ENCODE data around the gene DHX9. TPM values are rescaled to one million over a fixed set of nuclear protein-coding genes. Genes with fewer than 3 reads are reported as not detected.

The DHX9 gene
- total RNA-seq, 1 donor from 2014 or later, result 61.9 TPM

- Histone ChIP-seq H3K4me3 (no peak overlapping the region), H3K9me3 (replicated peaks) (no peaks in the 10 kb centered on the region), H3K27me3 (ENCODE audit: low read depth) (no peaks in the 10 kb centered on the region), H3K27ac (replicated peaks) (no peak overlapping the region), H3K36me3 (peaks cover 33% of the 10 kb centered on the region), H3K4me1 (peaks cover 64% of the 10 kb centered on the region)
- intact Hi-C loops (cut with micrococcal nuclease), result no loop called here
- no peak for DNase-seq
- TF ChIP-seq, protein P1, sequence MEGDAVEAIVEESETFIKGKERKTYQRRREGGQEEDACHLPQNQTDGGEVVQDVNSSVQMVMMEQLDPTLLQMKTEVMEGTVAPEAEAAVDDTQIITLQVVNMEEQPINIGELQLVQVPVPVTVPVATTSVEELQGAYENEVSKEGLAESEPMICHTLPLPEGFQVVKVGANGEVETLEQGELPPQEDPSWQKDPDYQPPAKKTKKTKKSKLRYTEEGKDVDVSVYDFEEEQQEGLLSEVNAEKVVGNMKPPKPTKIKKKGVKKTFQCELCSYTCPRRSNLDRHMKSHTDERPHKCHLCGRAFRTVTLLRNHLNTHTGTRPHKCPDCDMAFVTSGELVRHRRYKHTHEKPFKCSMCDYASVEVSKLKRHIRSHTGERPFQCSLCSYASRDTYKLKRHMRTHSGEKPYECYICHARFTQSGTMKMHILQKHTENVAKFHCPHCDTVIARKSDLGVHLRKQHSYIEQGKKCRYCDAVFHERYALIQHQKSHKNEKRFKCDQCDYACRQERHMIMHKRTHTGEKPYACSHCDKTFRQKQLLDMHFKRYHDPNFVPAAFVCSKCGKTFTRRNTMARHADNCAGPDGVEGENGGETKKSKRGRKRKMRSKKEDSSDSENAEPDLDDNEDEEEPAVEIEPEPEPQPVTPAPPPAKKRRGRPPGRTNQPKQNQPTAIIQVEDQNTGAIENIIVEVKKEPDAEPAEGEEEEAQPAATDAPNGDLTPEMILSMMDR (IDR thresholded peaks at IDR 0.05; ENCODE audit: borderline replicate concordance), result no peak
Observed at GRCh38 chr1:182842265-182842664, 3.1 kb downstream of the DHX9 start.

DNA sequence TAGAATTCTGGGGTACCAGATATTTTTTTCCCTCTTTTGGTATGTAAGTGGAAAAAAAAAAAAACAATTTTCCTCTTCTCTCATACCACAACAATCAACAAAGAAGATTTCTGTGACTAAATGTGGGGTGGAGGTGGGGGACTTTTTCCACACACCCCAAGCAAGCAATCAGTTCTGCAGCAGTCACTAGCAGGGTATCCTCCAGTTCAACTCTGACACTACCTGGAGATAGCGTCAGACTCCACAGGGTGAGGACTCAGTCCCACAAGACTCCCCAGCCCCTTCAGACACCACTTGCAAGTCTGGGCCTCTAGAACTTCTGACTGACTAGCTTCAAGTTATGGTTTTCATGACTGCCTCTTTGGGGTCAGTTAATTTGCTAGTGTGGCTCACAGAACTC lies 6.2 kb downstream of the DHX9 start:
- DNase-seq, result no peak
- TF ChIP-seq, protein P1 (IDR thresholded peaks at IDR 0.05; ENCODE audit: borderline replicate concordance), result no peak
- no peak overlapping the region for H3K27ac ChIP-seq (replicated peaks)
- peaks cover 59% of the 10 kb centered on the region for H3K4me1 ChIP-seq
- no peaks in the 10 kb centered on the region for H3K9me3 ChIP-seq (replicated peaks)
- intact Hi-C loops (cut with micrococcal nuclease), result no loop called here
- no peaks in the 10 kb centered on the region for H3K27me3 ChIP-seq (ENCODE audit: low read depth)
- no peak overlapping the region for H3K4me3 ChIP-seq
- peaks cover 65% of the 10 kb centered on the region for H3K36me3 ChIP-seq

- Histone ChIP-seq H3K4me3 (no peak overlapping the region), H3K4me1 (peaks cover 58% of the 10 kb centered on the region), H3K36me3 (peaks cover 70% of the 10 kb centered on the region), H3K27ac (replicated peaks) (no peak overlapping the region), H3K9me3 (replicated peaks) (no peaks in the 10 kb centered on the region), H3K27me3 (ENCODE audit: low read depth) (no peaks in the 10 kb centered on the region)
- no peak for DNase-seq
- intact Hi-C loops (cut with micrococcal nuclease), result no loop called here
- TF ChIP-seq, protein P1 (IDR thresholded peaks at IDR 0.05; ENCODE audit: borderline replicate concordance), result no peak
Observed at GRCh38 chr1:182845894-182846293, 6.7 kb downstream of the DHX9 start.

GRCh38 chr1:182847105-182847504 lies 8.0 kb downstream of the DHX9 start:
- TF ChIP-seq, protein P1 (IDR thresholded peaks at IDR 0.05; ENCODE audit: borderline replicate concordance), result no peak
- Histone ChIP-seq H3K4me1 (peaks cover 46% of the 10 kb centered on the region), H3K27me3 (ENCODE audit: low read depth) (no peaks in the 10 kb centered on the region), H3K27ac (replicated peaks) (no peak overlapping the region), H3K9me3 (replicated peaks) (no peaks in the 10 kb centered on the region), H3K4me3 (no peak overlapping the region), H3K36me3 (peaks cover 80% of the 10 kb centered on the region)
- intact Hi-C loops (cut with micrococcal nuclease), result no loop called here
- no peak for DNase-seq

DNA sequence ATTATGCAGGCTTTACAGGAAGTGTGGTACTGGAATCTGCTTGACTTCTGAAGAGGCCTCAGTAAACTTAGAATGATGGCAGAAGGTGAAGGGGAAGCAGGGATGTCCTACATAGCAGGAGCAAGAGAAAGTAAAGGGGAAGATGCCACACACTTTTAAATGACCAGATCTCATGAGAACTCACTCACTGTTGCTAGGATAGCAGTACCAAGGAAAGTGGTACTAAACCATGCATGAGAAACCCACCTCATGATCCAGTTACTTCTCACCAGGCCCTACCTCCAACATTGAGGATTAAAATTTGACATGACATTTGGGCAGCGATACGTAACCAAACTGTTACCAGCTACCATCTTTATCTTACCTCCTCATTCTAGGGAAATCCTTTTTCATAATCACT lies 9.6 kb downstream of the DHX9 start:
- TF ChIP-seq, protein P1 (IDR thresholded peaks at IDR 0.05; ENCODE audit: borderline replicate concordance), result no peak
- no peaks in the 10 kb centered on the region for H3K9me3 ChIP-seq (replicated peaks)
- no peaks in the 10 kb centered on the region for H3K27me3 ChIP-seq (ENCODE audit: low read depth)
- intact Hi-C loops (cut with micrococcal nuclease), result no loop called here
- no peak for DNase-seq
- H3K27ac ChIP-seq (replicated peaks), result no peak overlapping the region
- H3K36me3 ChIP-seq, result peaks cover 92% of the 10 kb centered on the region
- peaks cover 30% of the 10 kb centered on the region for H3K4me1 ChIP-seq
- no peak overlapping the region for H3K4me3 ChIP-seq

DNA sequence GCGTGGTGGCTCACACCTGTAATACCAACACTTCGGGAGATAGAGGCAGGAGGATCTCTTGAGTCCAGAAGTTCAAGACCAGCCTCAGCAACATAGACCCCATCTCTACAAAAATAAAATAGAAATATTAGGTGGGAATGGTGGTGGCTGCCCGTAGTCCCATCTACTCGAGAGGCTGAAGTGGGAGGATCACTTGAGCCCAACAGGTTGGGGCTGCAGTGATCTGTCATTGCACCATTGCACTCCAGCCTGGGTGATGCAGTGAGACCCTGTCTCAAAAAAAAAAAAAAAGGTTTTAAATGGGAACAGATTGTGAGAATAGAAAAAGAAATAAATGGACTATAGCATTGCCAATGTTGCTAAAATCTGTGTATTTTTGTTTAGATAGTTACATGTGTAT lies 11.2 kb downstream of the DHX9 start:
- Histone ChIP-seq H3K27ac (replicated peaks) (no peak overlapping the region), H3K4me3 (no peak overlapping the region), H3K4me1 (peaks cover 21% of the 10 kb centered on the region), H3K36me3 (peaks cover 92% of the 10 kb centered on the region), H3K9me3 (replicated peaks) (no peaks in the 10 kb centered on the region), H3K27me3 (ENCODE audit: low read depth) (no peaks in the 10 kb centered on the region)
- DNase-seq, result no peak
- TF ChIP-seq, protein P1 (IDR thresholded peaks at IDR 0.05; ENCODE audit: borderline replicate concordance), result no peak
- intact Hi-C loops (cut with micrococcal nuclease), result no loop called here
